ENCODE measurements around the gene BEAN1.

The BEAN1 gene

GRCh38 chr16:66507731-66508239, 80.7 kb downstream of the BEAN1 start:
- TF ChIP-seq CTCF (IDR thresholded peaks at IDR 0.05; ENCODE audit: low read depth, low read length, missing control alignments) = no peak
- DNase-seq (ENCODE audit: extremely low read depth, low read depth) = no peak
- no peak overlapping the region for H3K4me3 ChIP-seq (replicated peaks; ENCODE audit: low read depth, low read length)

GRCh38 chr16:66508248-66508913, 81.3 kb downstream of the BEAN1 start:
- H3K4me3 ChIP-seq (replicated peaks; ENCODE audit: low read depth, low read length) = no peak overlapping the region
- TF ChIP-seq CTCF (IDR thresholded peaks at IDR 0.05; ENCODE audit: low read depth, low read length, missing control alignments) = no peak
- DNase-seq (ENCODE audit: extremely low read depth, low read depth) = no peak

GRCh38 chr16:66508914-66509496, 81.9 kb downstream of the BEAN1 start:
- no peak for TF ChIP-seq CTCF (IDR thresholded peaks at IDR 0.05; ENCODE audit: low read depth, low read length, missing control alignments)
- no peak for DNase-seq (ENCODE audit: extremely low read depth, low read depth)
- H3K4me3 ChIP-seq (replicated peaks; ENCODE audit: low read depth, low read length) = no peak overlapping the region

GRCh38 chr16:66509576-66509975, 82.5 kb downstream of the BEAN1 start:
- no peak overlapping the region for H3K4me3 ChIP-seq (replicated peaks; ENCODE audit: low read depth, low read length)
- no peak for TF ChIP-seq CTCF (IDR thresholded peaks at IDR 0.05; ENCODE audit: low read depth, low read length, missing control alignments)
- no peak for DNase-seq (ENCODE audit: extremely low read depth, low read depth)

- H3K4me3 ChIP-seq (replicated peaks; ENCODE audit: low read depth, low read length) = no peak overlapping the region
- no peak for TF ChIP-seq CTCF (IDR thresholded peaks at IDR 0.05; ENCODE audit: low read depth, low read length, missing control alignments)
- no peak for DNase-seq (ENCODE audit: extremely low read depth, low read depth)
Observed at GRCh38 chr16:66510298-66510697, 83.2 kb downstream of the BEAN1 start.

- TF ChIP-seq CTCF (IDR thresholded peaks at IDR 0.05; ENCODE audit: low read depth, low read length, missing control alignments) = no peak
- DNase-seq (ENCODE audit: extremely low read depth, low read depth) = no peak
- no peak overlapping the region for H3K4me3 ChIP-seq (replicated peaks; ENCODE audit: low read depth, low read length)
Observed at GRCh38 chr16:66510711-66511601, 83.9 kb downstream of the BEAN1 start.

Measured in HFF-Myc (cell line).